NB4 (cell line): ENCODE results near the gene DPY19L1.
A peak's percentile ranks its signal among the peaks of the same experiment; 100 is the strongest.

Source experiments
- DNase-seq: peaks from one replicate; pipeline ENCODE4 v3.0.0; 2010; ENCODE audit warnings: low read depth
- H3K4me3 ChIP-seq: one replicate; pipeline ENCODE4 v1.5.1; 2011; ENCODE audit warnings: mild to moderate bottlenecking, low read depth, low read length, moderate library complexity
- CTCF ChIP-seq: IDR thresholded peaks from one replicate; pipeline ENCODE4 v1.5.1; 2012; ENCODE audit warnings: low read depth, low read length
- MAX ChIP-seq: IDR thresholded peaks from 2 replicates; pipeline ENCODE4 v1.6.1; 2011; ENCODE audit warnings: low read depth, low read length
- MYC ChIP-seq: IDR thresholded peaks from 2 replicates; pipeline ENCODE4 v1.6.1; 2011; ENCODE audit warnings: low read depth, low read length
- POLR2A ChIP-seq: IDR thresholded peaks from 2 replicates; pipeline ENCODE4 v1.6.1; 2011; ENCODE audit warnings: mild to moderate bottlenecking; ENCODE audit not compliant: insufficient read length; ENCODE audit errors: extremely low read depth

Gene DPY19L1

GRCh38 chr7:35035511-35035961 lies 1.7 kb downstream of the DPY19L1 start:
- DNase-seq: peak; percentile 16
- no peak for TF ChIP-seq MAX
- no peak for TF ChIP-seq MYC
- TF ChIP-seq CTCF: no peak
- TF ChIP-seq POLR2A: no peak
- H3K4me3 ChIP-seq: peak overlapping the region; percentile 80

- no peak for DNase-seq
- H3K4me3 ChIP-seq: no peak overlapping the region
- TF ChIP-seq MAX: no peak
- no peak for TF ChIP-seq POLR2A
- no peak for TF ChIP-seq MYC
- TF ChIP-seq CTCF: no peak
Observed at GRCh38 chr7:35032166-35032565, 5.1 kb downstream of the DPY19L1 start.

GRCh38 chr7:35030848-35031247 lies 6.4 kb downstream of the DPY19L1 start:
- TF ChIP-seq MAX (no peak), POLR2A (no peak), CTCF (no peak), MYC (no peak)
- no peak overlapping the region for H3K4me3 ChIP-seq
- no peak for DNase-seq

GRCh38 chr7:35029311-35029710 lies 8.0 kb downstream of the DPY19L1 start:
- TF ChIP-seq MYC (no peak), POLR2A (no peak), MAX (no peak), CTCF (no peak)

GRCh38 chr7:35026150-35026549 lies 11.1 kb downstream of the DPY19L1 start:
- no peak for DNase-seq
- no peak overlapping the region for H3K4me3 ChIP-seq
- no peak for TF ChIP-seq MYC

More at GRCh38 chr7:35029311-35029710, 8.0 kb downstream of the DPY19L1 start:
- DNase-seq: no peak
- H3K4me3 ChIP-seq: no peak overlapping the region

- TF ChIP-seq CTCF (no peak), MYC (no peak), MAX (no peak), POLR2A (no peak)
- DNase-seq: no peak
Observed at GRCh38 chr7:35025369-35025870, 11.9 kb downstream of the DPY19L1 start.

More at GRCh38 chr7:35025369-35025870, 11.9 kb downstream of the DPY19L1 start:
- H3K4me3 ChIP-seq: no peak overlapping the region
